ENCODE measurements around the gene JCAD. TPM values are rescaled to one million over a fixed set of nuclear protein-coding genes. Genes with fewer than 3 reads are reported as not detected.

Gene JCAD
- total RNA-seq, 1 donor: 2.3 TPM

- H3K4me3 ChIP-seq (ENCODE audit: low read depth, low read length): no peak overlapping the region
- TF ChIP-seq, protein P1, sequence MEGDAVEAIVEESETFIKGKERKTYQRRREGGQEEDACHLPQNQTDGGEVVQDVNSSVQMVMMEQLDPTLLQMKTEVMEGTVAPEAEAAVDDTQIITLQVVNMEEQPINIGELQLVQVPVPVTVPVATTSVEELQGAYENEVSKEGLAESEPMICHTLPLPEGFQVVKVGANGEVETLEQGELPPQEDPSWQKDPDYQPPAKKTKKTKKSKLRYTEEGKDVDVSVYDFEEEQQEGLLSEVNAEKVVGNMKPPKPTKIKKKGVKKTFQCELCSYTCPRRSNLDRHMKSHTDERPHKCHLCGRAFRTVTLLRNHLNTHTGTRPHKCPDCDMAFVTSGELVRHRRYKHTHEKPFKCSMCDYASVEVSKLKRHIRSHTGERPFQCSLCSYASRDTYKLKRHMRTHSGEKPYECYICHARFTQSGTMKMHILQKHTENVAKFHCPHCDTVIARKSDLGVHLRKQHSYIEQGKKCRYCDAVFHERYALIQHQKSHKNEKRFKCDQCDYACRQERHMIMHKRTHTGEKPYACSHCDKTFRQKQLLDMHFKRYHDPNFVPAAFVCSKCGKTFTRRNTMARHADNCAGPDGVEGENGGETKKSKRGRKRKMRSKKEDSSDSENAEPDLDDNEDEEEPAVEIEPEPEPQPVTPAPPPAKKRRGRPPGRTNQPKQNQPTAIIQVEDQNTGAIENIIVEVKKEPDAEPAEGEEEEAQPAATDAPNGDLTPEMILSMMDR (IDR thresholded peaks at IDR 0.05; ENCODE audit: insufficient read depth, low read length): no peak
Measured at GRCh38 chr10:30056767-30057355, 2.5 kb downstream of the JCAD start.

DNA sequence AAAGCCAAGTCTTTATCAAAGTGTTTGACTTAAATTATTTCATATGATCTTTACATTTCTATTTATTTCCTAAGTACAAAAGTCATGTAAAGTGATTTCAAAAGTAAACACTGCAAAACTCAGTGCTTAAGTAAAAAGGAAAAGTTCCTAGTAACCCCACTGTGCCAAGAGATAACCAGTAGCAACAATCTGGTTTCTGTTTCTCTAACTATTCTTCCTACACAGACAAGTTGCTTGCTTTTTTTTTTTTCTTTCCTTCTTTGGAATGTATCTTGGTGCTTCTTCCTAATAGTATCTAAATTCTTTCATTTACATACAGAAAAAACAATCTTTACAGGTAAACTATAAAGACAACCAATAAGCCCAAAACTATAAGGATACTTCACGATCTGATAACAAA lies 3.1 kb downstream of the JCAD start:
- peak; percentile 43 for DNase-seq (ENCODE audit: low read depth)
- TF ChIP-seq, protein P1 (IDR thresholded peaks at IDR 0.05; ENCODE audit: insufficient read depth, low read length): no peak
- no peak overlapping the region for H3K4me3 ChIP-seq (ENCODE audit: low read depth, low read length)

More at GRCh38 chr10:30056767-30057355, 2.5 kb downstream of the JCAD start:
- DNase-seq (ENCODE audit: low read depth): no peak

- no peak for DNase-seq (ENCODE audit: low read depth)
- H3K4me3 ChIP-seq (ENCODE audit: low read depth, low read length): no peak overlapping the region
- TF ChIP-seq, protein P1 (IDR thresholded peaks at IDR 0.05; ENCODE audit: insufficient read depth, low read length): no peak
Measured at GRCh38 chr10:30055226-30055662, 4.1 kb downstream of the JCAD start.

- no peak overlapping the region for H3K4me3 ChIP-seq (ENCODE audit: low read depth, low read length)
- TF ChIP-seq, protein P1 (IDR thresholded peaks at IDR 0.05; ENCODE audit: insufficient read depth, low read length): no peak
- DNase-seq (ENCODE audit: low read depth): no peak
Measured at GRCh38 chr10:30052062-30052461, 7.3 kb downstream of the JCAD start.

DNA sequence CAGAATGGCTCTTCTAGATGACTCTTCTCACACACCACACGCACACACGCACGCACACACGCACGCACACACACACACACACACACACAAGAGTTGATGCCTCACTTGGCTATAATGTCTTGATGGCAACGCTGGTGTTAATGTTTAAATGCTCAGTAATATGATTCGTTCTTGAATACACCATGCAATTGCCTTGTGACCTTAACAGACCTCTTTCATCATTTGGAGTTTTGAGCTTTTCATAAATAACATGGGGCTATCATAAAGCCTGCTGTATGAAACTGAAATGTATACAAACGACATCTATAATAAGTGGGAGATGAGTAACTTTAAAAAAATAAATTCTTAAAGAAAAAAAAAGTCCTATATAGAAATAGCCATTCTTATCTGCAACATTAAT lies 8.2 kb downstream of the JCAD start:
- TF ChIP-seq, protein P1 (IDR thresholded peaks at IDR 0.05; ENCODE audit: insufficient read depth, low read length): no peak
- DNase-seq (ENCODE audit: low read depth): no peak
- H3K4me3 ChIP-seq (ENCODE audit: low read depth, low read length): no peak overlapping the region

DNA sequence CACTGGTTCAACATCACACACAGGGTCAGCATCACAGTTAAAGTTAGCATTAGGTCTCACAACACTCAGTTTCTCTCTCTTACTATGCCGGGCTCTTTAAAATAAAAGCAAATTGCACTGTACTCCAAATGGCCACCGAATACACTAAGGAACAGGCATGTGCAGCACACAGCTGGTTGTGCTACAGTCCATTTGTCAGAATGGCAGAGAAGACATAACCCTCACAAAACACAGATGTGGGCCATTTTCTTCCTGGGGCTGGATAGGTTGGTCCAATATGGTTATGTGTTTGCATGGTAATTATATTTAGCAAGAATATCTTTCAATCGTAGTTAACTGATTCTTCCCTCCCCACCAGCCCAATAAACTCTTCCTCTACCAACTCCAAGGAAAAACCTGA lies 9.0 kb downstream of the JCAD start:
- no peak for DNase-seq (ENCODE audit: low read depth)
- no peak overlapping the region for H3K4me3 ChIP-seq (ENCODE audit: low read depth, low read length)
- TF ChIP-seq, protein P1 (IDR thresholded peaks at IDR 0.05; ENCODE audit: insufficient read depth, low read length): no peak

Data from fibroblast of the aortic adventitia (primary cell).